Hindlimb muscle (tissue), 1 donor: ENCODE measurements around the gene MYLK. TPM values are rescaled to one million over a fixed set of nuclear protein-coding genes. Genes with fewer than 3 reads are reported as not detected.

ENCODE experiments used
- DNase-seq: peaks from one replicate; pipeline ENCODE4 v3.0.0-alpha.2; 2013
- polyA plus RNA-seq: library from polyadenylated mRNA; unstranded; fragments of 120-200 nt; gene quantifications from one replicate; pipeline ENCODE4 v1.2.1, GENCODE V29; 2013; ENCODE audit not compliant: insufficient read length

Gene MYLK
- polyA plus RNA-seq, 1 donor: 23.9 TPM

DNA sequence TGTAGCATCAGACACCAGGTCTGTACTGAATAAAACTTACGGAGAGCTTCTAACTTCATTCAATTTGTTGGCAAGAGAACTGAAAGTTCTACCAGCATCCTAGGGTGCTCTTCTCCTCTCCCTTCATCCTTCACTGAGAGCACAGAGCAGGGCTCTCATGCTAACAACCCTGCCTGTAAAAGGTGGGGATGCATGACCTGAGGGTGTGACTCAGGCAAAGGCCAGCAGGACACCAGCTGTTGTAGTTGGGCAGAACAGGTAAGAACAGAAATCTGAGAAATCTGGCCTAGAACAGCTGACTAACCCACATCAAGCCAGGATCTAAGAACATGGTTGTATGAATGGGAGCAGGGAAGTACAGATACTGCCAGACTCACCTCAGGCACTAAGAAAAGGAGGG, 64.2 kb downstream of the MYLK start:
- no peak for DNase-seq

GRCh38 chr3:123818921-123819429, 65.2 kb downstream of the MYLK start:
- DNase-seq: no peak

- no peak for DNase-seq
These were observed 65.7 kb downstream of the MYLK start for GRCh38 chr3:123818324-123818920.

- no peak for DNase-seq
These were observed 66.7 kb downstream of the MYLK start for GRCh38 chr3:123817413-123817812.

- DNase-seq: no peak
These were observed 67.4 kb downstream of the MYLK start for GRCh38 chr3:123816673-123817207.

DNA sequence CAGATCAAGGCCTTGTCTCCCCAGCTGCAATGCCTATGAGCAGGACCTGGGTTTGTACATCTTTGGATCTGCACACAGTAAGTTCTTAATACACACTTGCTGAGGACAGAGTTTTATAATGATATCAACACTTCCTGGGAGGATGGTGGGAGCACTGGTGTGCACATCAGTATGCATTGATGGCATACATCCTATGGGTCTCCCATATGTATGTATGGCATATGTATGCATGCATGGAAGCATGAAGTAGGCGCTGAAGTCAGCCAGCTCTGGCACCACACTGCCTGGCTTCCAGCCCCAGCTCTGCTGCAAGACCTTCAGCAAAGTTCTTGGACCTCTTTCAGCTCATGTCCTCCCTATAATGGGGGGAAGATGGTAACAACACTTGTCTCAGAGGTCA, 68.2 kb downstream of the MYLK start:
- DNase-seq: no peak

GRCh38 chr3:123813876-123814275, 70.3 kb downstream of the MYLK start:
- DNase-seq: no peak

DNA sequence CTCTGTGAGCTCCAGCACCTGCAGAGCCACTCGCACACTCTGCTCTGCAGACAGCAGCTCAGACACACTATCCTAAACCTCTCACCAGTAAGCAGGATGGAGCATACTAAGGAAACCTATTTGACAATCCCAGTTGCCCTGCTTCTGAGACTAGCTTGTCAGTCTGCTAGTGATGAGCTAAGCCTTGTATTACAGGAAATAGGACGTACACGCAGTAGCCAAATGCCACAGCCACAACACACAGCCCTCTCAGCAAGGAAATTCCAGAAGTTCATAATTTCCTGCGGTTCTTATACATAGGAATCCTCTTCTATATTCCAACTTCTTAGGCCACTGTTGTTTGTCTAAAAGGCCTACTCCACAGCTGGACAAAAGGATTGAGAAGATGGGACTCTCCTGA, 74.5 kb downstream of the MYLK start:
- no peak for DNase-seq

DNA sequence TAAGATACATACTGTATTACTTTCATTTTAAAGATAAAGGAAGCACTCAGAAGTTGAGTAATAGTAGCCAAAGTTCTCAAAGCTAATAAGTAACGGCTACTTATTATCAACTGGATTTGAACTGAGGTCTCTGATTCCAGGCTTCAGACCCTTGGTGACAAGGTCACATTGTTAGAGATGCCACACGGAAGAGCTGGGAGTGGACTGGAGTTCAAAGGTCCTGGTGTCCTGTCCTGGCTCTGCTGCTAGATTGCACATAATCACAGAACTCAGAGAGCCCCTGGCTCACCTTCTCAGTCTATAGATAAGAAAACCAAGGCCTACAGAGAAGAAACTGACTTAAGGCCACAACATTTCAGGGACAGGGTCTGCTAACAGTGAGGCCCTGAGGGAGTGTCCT, 75.3 kb downstream of the MYLK start:
- no peak for DNase-seq

- no peak for DNase-seq
These were observed 76.3 kb downstream of the MYLK start for GRCh38 chr3:123807820-123808219.

- DNase-seq: no peak
These were observed 78.6 kb downstream of the MYLK start for GRCh38 chr3:123805504-123805903.

- DNase-seq: no peak
These were observed 79.0 kb downstream of the MYLK start for GRCh38 chr3:123805101-123805500.

- DNase-seq: no peak
These were observed 79.5 kb downstream of the MYLK start for GRCh38 chr3:123804676-123805075.

DNA sequence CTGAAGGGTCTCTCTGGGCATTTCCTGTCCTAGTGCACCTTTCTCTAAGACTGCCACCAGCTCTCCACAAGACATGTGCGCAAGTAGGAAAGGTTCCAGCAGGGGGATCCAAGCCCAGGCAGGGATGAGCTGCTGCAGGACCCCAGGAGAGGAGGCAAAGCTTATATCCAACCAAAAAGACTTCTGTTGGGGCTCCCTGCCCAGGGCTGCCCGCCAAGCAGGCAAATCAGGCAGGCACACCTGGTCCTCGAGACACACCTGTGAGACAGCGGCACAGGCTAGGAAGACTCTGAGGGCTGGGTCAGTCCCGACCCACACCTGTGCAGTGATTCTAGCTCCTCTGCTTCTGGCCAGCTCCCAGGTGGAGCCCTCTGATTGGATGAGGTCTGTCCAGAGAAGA, 80.6 kb downstream of the MYLK start:
- DNase-seq: no peak

GRCh38 chr3:123802007-123802625, 82.0 kb downstream of the MYLK start:
- DNase-seq: no peak

DNA sequence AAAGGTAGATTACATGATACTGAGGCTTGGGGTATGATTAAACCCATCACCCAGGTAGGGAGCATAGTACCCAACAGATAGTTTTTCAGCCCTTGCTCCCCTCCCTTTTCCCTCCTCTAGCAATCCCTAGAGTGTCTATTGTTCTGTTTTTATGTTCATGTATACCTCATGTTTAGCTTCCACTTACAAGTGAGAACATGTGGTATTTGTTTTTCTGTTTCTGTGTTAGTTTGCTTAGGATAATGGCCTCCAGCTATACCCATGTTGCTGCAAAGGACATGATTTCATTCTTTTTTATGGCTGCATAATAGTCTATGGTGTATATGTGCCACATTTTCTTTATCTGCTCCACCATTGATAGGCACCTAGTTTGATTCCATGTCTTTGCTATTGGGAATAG, 82.7 kb downstream of the MYLK start:
- no peak for DNase-seq

GRCh38 chr3:123800362-123800682, 83.8 kb downstream of the MYLK start:
- no peak for DNase-seq

- no peak for DNase-seq
These were observed 84.4 kb downstream of the MYLK start for GRCh38 chr3:123799544-123800361.

DNA sequence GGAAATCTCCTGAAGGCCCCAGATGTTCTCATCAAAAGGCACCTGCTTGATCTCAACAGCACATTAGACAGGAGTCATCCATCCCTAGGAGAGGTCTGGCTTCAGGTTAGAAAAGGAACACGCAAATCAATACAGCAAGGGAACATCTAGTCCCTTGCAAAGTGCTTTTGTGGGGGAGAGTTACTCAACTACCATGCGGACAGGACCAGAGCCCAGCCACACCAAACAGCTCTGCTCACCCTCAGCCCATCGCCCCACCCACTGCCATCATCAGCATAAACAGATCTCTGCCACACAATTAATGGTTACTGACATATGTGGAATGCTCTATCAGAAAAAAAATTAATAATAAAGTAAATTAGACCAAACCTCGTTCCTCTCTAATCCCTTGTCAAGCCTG, 85.6 kb downstream of the MYLK start:
- no peak for DNase-seq

DNA sequence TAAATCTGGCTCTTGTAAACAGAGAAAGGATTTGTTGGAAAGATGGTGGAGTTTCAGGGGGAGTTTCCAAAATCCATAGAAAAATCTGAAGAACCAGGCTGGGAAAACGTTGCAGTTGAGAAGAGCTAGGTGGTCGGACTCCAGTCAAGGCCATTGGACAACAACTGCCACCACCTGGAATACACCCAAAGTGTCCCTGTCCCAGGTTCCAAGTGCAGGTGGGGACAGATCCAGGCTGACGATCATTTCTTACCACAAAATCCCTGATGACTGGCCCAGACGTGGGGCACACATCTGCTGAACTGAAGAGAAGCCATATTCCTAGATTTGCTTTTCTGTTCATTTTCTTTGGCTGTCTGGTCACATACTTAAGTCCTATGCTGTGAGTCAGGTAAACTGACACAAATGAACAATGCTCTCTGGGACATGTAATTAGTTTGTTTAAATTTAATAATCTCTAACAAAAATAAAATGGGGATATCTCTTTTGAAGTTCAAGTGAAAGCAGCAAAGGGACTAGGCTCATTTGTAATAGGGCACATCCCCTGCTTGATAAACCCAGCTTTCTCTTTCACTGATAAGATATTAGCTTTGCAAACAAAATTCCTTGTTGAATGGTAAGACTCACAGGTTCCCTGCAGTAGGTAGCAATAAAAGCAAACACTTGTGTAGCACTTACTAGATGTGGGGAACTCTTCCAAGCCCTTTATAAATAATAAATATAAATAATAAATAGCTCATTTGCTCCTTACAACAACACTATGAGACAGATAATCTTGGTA, 88.5 kb downstream of the MYLK start:
- no peak for DNase-seq

GRCh38 chr3:123793425-123793824, 90.7 kb downstream of the MYLK start:
- DNase-seq: no peak

- no peak for DNase-seq
These were observed 91.5 kb downstream of the MYLK start for GRCh38 chr3:123792473-123793201.
